ENCODE results near the gene SETBP1. TPM values are rescaled to one million over a fixed set of nuclear protein-coding genes. Genes with fewer than 3 reads are reported as not detected.

Gene SETBP1
- total RNA-seq, 4 donors from 2014 or later: 26.2 to 40.8 (median 33.6) TPM

- WGBS, 2 donors: 88% methylated on average over 4 of the region's 4 CpGs
- no peak overlapping the region for H3K4me3 ChIP-seq
- peaks cover 0 to 18% (median 0%) of the 10 kb centered on the region in 3 donors for H3K36me3 ChIP-seq
- TF ChIP-seq EP300 (IDR thresholded peaks at IDR 0.05) (no peak), CTCF (IDR thresholded peaks at IDR 0.05) (no peak), POLR2A (IDR thresholded peaks at IDR 0.05) (no peak)
- H3K4me1 ChIP-seq: peaks cover 0 to 12% (median 3%) of the 10 kb centered on the region in 4 donors
- no peak overlapping the region for H3K27ac ChIP-seq
- no peaks in the 10 kb centered on the region for H3K27me3 ChIP-seq
- no peaks in the 10 kb centered on the region for H3K9me3 ChIP-seq
- no peak for DNase-seq (ENCODE audit: low spot score in 2 of 2)
These were observed 265.9 kb downstream of the SETBP1 start for GRCh38 chr18:44946529-44947113.

GRCh38 chr18:44949967-44950366 lies 269.3 kb downstream of the SETBP1 start:
- Histone ChIP-seq H3K27me3 (no peaks in the 10 kb centered on the region), H3K27ac (no peak overlapping the region), H3K4me3 (no peak overlapping the region), H3K4me1 (peaks cover 0 to 3% (median 0%) of the 10 kb centered on the region in 4 donors), H3K9me3 (no peaks in the 10 kb centered on the region), H3K36me3 (peaks cover 0 to 34% (median 0%) of the 10 kb centered on the region in 3 donors)
- no peak for DNase-seq (ENCODE audit: low spot score in 2 of 2)
- whole genome bisulfite sequencing, 2 donors: 91 to 93% methylated on average over 7 of the region's 7 CpGs
- no peak for TF ChIP-seq CTCF (IDR thresholded peaks at IDR 0.05)

- Histone ChIP-seq H3K27me3 (no peaks in the 10 kb centered on the region), H3K27ac (no peak overlapping the region), H3K4me3 (no peak overlapping the region), H3K4me1 (peaks cover 0 to 3% (median 0%) of the 10 kb centered on the region in 4 donors), H3K36me3 (peaks cover 0 to 34% (median 0%) of the 10 kb centered on the region in 3 donors), H3K9me3 (no peaks in the 10 kb centered on the region)
- 88 to 94% methylated on average over 13 of the region's 13 CpGs for WGBS, 2 donors
- DNase-seq (ENCODE audit: low spot score in 2 of 2): no peak
- no peak for TF ChIP-seq EP300 (IDR thresholded peaks at IDR 0.05)
- TF ChIP-seq POLR2A (IDR thresholded peaks at IDR 0.05): no peak
- no peak for TF ChIP-seq CTCF (IDR thresholded peaks at IDR 0.05)
These were observed 270.1 kb downstream of the SETBP1 start for GRCh38 chr18:44950685-44951195.

- TF ChIP-seq CTCF (IDR thresholded peaks at IDR 0.05): no peak
- no peak for TF ChIP-seq POLR2A (IDR thresholded peaks at IDR 0.05)
- no peak for TF ChIP-seq EP300 (IDR thresholded peaks at IDR 0.05)
- no peak overlapping the region for H3K27ac ChIP-seq
- H3K27me3 ChIP-seq: no peaks in the 10 kb centered on the region
- no peaks in the 10 kb centered on the region for H3K9me3 ChIP-seq
- H3K4me3 ChIP-seq: no peak overlapping the region
- H3K4me1 ChIP-seq: no peaks in the 10 kb centered on the region
- H3K36me3 ChIP-seq: peaks cover 0 to 34% (median 0%) of the 10 kb centered on the region in 3 donors
- no peak for DNase-seq (ENCODE audit: low spot score in 2 of 2)
- WGBS, 2 donors: 97 to 99% methylated on average over 14 of the region's 14 CpGs
These were observed 271.1 kb downstream of the SETBP1 start for GRCh38 chr18:44951748-44952147.

GRCh38 chr18:44954257-44954656 lies 273.6 kb downstream of the SETBP1 start:
- WGBS, 2 donors: 33 to 56% methylated on average over 1 of the region's 1 CpG
- Histone ChIP-seq H3K36me3 (peaks cover 0 to 34% (median 0%) of the 10 kb centered on the region in 3 donors), H3K4me1 (peaks cover 0 to 4% (median 0%) of the 10 kb centered on the region in 4 donors), H3K27ac (no peak overlapping the region), H3K9me3 (no peaks in the 10 kb centered on the region), H3K4me3 (no peak overlapping the region), H3K27me3 (no peaks in the 10 kb centered on the region)
- DNase-seq (ENCODE audit: low spot score in 2 of 2): no peak
- no peak for TF ChIP-seq CTCF (IDR thresholded peaks at IDR 0.05)
- no peak for TF ChIP-seq EP300 (IDR thresholded peaks at IDR 0.05)
- TF ChIP-seq POLR2A (IDR thresholded peaks at IDR 0.05): no peak
